ENCODE measurements around the gene IQSEC1.

IQSEC1 gene

GRCh38 chr3:13086531-13086981, 13.3 kb upstream of the IQSEC1 start:
- in situ Hi-C loops (cut with HindIII; ENCODE audit: low sequenced_read_pairs): loop anchor here (25.0 kb wide), 1 partner anchor 376 kb away; no protein-coding TSS in a partner anchor

- in situ Hi-C loops (cut with HindIII; ENCODE audit: low sequenced_read_pairs): loop anchor here (25.0 kb wide), 1 partner anchor 376 kb away; no protein-coding TSS in a partner anchor
These were observed 12.6 kb upstream of the IQSEC1 start for GRCh38 chr3:13085846-13086179.

- in situ Hi-C loops (cut with HindIII; ENCODE audit: low sequenced_read_pairs): loop anchor here (25.0 kb wide), 1 partner anchor 377 kb away; no protein-coding TSS in a partner anchor
These were observed 12.0 kb upstream of the IQSEC1 start for GRCh38 chr3:13085081-13085845.

GRCh38 chr3:13083898-13084297, 10.7 kb upstream of the IQSEC1 start:
- in situ Hi-C loops (cut with HindIII; ENCODE audit: low sequenced_read_pairs): loop anchor here (25.0 kb wide), 1 partner anchor 378 kb away; no protein-coding TSS in a partner anchor

DNA sequence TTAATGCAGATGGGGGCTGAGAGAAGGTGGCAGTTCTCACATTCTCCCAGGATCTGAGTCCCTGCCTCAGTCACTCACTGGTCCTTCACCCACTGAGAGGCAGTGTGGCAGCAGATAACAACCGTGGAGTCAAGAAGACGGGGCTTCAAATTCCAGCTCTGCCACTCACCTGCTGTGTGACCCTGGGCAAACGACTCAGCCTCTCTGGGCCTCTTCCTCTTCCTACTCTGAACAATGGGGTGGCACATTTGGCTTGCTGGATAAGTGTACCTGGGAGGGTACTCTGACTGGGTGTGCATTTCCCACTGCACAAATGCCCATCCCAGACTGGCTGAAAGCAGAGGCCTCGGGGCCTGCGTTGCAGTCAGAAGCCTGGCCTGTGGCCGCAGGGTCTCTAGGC, 10.0 kb upstream of the IQSEC1 start:
- in situ Hi-C loops (cut with HindIII; ENCODE audit: low sequenced_read_pairs): loop anchor here (25.0 kb wide), 1 partner anchor 379 kb away; no protein-coding TSS in a partner anchor

DNA sequence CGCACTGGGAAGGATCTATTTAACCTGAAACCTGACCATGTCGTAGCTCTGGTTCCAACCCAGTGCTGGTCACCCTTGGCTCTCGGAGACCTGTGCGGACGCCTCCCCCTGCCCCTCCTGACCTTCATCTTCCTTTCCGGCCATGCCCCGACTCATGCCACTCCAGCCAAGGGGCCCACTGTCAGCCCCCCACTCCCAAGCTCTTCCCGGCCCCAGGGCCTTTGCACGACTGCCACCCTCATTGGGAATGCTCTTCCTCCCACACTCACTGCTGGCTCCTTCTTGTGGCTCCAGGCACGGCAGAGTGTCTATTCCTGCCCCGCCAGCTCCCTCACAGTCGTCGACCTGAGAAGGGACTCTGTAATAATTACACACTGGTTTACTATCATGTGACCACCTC, 9.4 kb upstream of the IQSEC1 start:
- in situ Hi-C loops (cut with HindIII; ENCODE audit: low sequenced_read_pairs): loop anchor here (25.0 kb wide), 1 partner anchor 380 kb away; no protein-coding TSS in a partner anchor

DNA sequence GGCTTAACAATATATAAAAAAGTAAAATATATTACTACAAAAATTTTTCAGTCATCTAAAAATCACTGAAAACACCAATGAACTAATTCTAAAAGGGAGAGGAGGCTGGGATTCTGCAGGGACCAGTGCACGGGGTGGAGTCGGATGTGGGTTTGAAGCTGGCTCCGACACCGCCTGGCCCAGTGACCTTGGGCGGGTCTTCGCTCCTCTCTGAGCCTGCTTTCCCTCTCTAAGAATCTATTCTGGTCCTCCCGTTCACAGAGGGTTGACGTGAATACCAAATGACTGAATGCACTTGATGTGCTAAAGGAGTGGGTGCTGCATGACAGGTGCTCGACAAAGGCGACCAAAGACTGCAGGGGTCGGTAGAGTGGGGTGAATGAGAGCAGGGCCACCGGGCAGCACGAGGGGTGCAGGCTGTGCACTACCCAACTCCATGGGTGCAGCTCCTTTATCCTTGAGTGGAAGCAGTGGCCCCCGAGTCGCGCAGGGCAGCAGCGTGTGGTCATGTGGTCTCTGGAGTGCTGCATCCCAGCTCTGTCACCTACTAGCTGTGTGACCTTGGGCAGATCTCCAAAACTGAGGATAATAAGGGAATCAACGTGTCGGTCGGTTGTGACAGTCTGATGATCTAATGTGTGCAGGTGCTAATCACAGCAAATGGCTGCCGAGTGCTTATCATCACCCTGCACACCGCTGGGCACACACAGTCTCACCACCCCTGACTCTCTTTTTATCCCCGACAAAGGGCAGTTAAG, 8.6 kb upstream of the IQSEC1 start:
- in situ Hi-C loops (cut with HindIII; ENCODE audit: low sequenced_read_pairs): loop anchor here (25.0 kb wide), 1 partner anchor 381 kb away; no protein-coding TSS in a partner anchor

DNA sequence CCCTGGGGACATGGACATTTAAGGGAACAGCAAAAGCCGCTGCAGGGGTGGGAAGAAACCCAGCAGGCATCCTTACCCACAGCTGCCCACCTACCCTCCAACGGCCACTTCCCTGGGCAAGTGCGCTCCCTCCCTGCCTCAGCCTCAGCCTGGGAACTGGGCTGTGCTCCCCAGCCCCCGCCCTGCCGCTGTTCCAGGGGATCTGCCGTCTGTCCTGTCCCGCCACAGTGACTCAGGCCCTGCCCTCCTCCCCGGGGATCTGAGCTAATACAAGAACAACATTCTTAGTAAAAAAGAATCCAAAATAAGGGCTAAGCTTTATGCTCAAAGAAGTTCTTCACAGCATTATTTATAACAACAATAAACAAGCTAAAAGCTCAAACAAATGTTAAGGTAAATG, 7.4 kb upstream of the IQSEC1 start:
- in situ Hi-C loops (cut with HindIII; ENCODE audit: low sequenced_read_pairs): loop anchor here (25.0 kb wide), 1 partner anchor 382 kb away; no protein-coding TSS in a partner anchor

GRCh38 chr3:13080026-13080425, 6.8 kb upstream of the IQSEC1 start:
- in situ Hi-C loops (cut with HindIII; ENCODE audit: low sequenced_read_pairs): loop anchor here (25.0 kb wide), 1 partner anchor 382 kb away; no protein-coding TSS in a partner anchor

DNA sequence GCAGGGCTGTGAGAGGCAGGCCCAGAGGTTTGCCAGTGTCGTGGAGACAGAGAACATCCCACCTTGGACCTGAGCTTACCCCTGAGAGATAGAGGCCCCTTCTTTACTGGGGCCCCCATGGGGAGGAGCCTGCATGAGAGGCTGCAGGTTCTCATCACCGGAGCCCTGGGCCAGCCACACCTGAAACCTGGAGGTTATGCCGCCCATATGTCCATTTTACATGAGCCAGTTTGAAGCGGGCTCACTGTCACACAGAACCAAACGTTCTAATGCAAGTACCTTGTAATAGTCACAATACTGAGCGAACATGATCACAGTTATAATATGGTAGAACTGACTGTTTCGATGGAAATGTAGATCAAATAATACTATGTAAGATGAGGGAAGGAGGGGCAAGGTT, 6.3 kb upstream of the IQSEC1 start:
- in situ Hi-C loops (cut with HindIII; ENCODE audit: low sequenced_read_pairs): loop anchor here (25.0 kb wide), 1 partner anchor 383 kb away; no protein-coding TSS in a partner anchor

- in situ Hi-C loops (cut with HindIII; ENCODE audit: low sequenced_read_pairs): loop anchor here (25.0 kb wide), 1 partner anchor 383 kb away; no protein-coding TSS in a partner anchor
These were observed 5.8 kb upstream of the IQSEC1 start for GRCh38 chr3:13079051-13079450.

- in situ Hi-C loops (cut with HindIII; ENCODE audit: low sequenced_read_pairs): loop anchor here (25.0 kb wide), 1 partner anchor 384 kb away; no protein-coding TSS in a partner anchor
These were observed 5.1 kb upstream of the IQSEC1 start for GRCh38 chr3:13078163-13078905.

GRCh38 chr3:13077431-13078162, 4.4 kb upstream of the IQSEC1 start:
- in situ Hi-C loops (cut with HindIII; ENCODE audit: low sequenced_read_pairs): loop anchor here (25.0 kb wide), 1 partner anchor 385 kb away; no protein-coding TSS in a partner anchor

GRCh38 chr3:13075986-13076654, 2.9 kb upstream of the IQSEC1 start:
- in situ Hi-C loops (cut with HindIII; ENCODE audit: low sequenced_read_pairs): loop anchor here (25.0 kb wide), 1 partner anchor 386 kb away; no protein-coding TSS in a partner anchor

- in situ Hi-C loops (cut with HindIII; ENCODE audit: low sequenced_read_pairs): loop anchor here (25.0 kb wide), 1 partner anchor 387 kb away; no protein-coding TSS in a partner anchor
These were observed 2.1 kb upstream of the IQSEC1 start for GRCh38 chr3:13075318-13075717.

DNA sequence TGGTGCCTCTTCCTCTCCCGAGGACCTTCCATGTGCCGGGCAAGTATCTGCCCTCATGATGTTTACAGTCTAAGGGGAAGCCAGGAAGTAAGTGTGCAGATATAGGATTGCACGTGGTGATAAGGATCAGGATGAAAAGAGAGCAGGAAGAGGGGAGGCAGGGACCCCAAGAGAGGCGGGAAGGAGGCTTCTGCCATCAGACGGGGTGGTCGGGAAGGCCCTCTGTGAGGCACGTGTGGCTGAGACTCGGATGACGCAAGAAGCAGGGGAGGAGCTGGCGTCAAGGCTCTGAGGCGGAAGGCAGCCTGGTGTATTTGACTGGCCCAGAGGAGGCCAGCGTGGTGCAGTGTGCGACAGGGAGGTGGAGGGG, 762 bp upstream of the IQSEC1 start:
- in situ Hi-C loops (cut with HindIII; ENCODE audit: low sequenced_read_pairs): no loop called here

- in situ Hi-C loops (cut with HindIII; ENCODE audit: low sequenced_read_pairs): no loop called here
These were observed 466 bp downstream of the IQSEC1 start for GRCh38 chr3:13072600-13073325.

DNA sequence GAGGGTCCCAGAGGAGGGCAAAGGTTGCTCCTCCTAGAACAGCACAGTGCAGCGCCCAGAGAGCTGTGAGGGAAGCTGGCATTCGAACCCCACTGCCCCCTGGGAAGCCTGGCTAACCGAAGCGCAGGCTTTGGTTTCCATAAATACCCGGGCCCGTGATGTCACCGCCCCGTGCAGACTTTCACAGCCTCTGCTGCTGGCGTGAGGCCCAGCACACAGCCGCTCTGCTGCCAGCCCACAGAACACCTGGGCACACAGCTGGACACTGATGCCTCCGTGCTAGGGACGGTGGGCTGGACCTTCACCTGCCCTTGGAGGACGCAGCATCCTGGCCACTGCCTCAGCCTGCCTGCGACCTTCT, 1.0 kb downstream of the IQSEC1 start:
- in situ Hi-C loops (cut with HindIII; ENCODE audit: low sequenced_read_pairs): no loop called here

GRCh38 chr3:13071695-13072094, 1.5 kb downstream of the IQSEC1 start:
- in situ Hi-C loops (cut with HindIII; ENCODE audit: low sequenced_read_pairs): no loop called here
